CMK (cell line): ENCODE results near the gene ICE1.
"Not testable (repeated sequence)": the region's sequence is repeated elsewhere in the genome, so short reads cannot be mapped to it uniquely, and the experiment has no call there.

Source experiments
- DNase-seq: peaks from one replicate; pipeline ENCODE4 v3.0.0-alpha.2; 2010; ENCODE audit warnings: low read depth

The ICE1 gene

DNA sequence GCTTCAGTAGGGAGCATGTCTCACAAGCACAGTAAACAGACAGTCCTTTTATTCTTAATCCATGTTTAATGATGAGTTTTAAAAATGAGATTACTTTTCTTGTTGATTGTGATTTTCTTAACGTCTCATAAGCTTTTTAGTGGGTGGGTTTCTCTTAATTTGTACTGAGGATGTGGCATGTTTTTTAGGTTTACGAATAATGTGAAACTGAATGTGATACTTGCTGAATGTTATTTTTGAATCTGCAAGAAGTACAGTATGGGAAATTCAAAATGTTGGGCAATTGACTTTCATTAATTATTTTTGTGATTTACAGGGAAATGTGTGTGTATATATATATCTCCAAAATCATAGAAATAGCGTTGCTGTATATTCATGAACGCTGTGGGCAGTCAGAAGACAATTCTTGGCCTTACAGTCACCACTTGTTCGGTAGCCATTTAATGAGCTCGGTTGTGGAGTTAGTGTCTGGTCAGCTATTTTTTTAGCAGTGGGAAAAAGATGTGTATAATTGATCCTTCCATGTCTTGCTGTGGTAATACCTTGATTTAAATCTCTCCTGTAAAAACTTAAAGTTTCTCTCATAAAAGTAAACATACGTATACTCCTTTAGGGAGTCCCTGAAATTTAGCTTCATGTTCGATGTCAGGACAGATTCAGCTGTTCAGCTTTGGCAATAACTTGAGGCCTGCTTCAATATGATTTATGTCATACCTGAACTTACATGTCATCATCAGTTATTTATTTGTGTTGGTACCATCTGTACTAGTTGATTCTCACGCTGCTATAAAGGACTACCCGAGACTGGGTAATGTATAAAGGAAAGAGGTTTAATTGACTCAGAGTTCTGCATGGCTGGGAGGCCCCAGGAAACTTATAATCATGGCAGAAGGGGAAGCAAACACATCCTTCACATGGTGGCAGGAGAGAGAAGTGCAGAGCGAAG is 15.0 kb downstream of the ICE1 start:
- no peak for DNase-seq

DNA sequence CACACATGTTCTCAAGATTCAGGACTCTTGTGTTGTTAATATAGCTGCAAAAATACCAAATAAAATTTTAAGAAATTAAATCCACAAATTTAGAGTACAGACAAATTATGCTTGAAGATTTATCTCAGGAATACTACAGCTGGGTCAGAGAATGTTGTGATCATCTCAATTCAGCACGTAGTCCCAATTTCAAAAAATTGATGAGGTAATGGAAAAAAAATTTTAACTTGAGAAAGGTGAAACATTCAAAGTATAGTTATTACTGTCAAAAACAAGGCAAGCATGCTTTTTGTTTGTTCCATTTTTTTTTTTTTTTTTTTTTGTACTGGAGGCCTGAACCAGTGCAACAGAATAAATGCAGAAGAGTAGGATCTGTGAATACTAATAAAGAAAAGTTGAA is 29.4 kb downstream of the ICE1 start:
- no peak for DNase-seq

DNA sequence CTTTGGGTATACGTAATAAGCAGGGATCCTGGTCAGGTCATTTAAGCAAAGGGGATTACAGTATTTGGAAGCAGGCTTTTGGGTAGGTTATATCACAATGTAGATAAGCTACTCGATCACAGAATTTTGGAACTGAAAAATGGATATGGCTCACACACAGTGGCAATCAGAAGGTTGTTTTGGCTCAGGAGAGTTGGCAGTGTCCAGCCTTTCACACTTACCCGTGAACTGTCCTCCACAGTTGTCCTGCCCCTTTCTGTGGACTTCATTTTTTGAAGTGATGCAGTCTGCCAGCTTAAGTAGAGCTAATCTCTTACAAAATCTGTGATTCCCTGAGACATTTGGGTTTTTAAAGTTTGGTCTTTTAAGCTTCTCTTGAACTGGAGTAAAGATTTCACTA is 30.7 kb downstream of the ICE1 start:
- DNase-seq, result no peak

DNA sequence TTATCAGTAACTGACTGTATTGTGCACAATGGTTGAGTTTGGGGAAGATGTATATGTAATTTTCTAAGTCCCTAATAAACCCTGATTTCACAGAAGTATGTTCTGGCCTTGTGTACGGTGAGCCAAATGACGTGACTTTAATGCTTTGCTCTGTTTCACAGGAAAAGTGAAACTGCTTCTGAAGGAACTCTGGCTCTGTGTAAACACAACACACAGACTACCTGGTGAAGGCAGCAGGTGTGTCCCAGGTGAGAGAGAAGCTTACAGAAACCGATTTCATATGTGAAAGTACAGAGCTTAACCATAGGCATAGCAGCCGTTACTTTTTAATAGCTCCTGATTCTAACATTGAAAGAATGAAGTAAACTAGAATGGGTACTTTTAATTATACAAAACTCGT is 31.9 kb downstream of the ICE1 start:
- no peak for DNase-seq

GRCh38 chr5:5456858-5457257 is 34.4 kb downstream of the ICE1 start:
- no peak for DNase-seq

DNA sequence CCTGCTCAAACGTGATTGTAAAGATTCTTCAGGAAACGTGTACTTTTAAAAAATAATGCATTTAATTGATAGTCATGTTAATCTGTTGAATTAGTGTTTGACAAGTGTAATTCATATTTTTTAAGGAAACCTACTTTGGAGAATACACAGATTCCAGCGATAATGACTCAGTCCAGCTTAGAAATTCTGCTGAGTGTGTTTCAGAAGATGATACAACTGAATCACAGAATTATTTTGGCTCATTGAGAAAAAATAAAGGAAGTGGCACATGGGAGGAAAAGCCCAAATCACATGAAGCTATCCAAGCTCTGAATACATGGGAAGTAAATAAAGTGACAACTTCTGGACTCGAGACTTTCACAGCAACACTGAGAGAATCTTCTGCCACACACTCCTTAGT is 37.8 kb downstream of the ICE1 start:
- no peak for DNase-seq

GRCh38 chr5:5461012-5461411 is 38.5 kb downstream of the ICE1 start:
- DNase-seq, result no peak

DNA sequence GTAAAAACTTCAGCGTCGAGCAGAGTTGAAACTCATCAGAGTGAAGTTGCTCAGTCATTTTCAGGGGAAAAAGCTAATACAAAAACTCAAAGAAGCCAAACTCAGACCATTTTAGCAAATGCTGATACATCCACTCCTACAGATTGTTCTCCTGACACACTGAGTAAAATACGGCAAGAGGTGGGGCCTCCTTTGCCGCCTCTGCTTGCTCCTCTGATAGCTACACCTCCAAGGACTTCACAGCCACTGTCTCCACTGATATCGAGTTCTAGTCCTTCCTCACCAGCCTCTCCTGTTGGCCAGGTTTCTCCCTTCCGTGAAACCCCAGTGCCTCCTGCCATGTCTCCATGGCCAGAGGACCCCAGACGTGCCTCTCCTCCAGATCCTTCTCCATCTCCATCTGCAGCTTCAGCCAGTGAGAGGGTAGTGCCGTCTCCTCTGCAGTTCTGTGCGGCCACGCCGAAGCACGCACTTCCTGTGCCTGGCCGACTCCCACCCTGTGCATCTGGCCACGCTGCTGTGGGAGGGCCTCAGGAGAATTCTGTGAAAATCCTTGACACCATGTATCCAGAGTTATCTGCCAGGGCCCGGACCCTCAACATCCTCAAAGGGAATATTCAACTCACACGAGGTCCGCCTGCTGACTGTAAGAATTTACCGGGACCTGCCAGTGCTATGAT is 41.7 kb downstream of the ICE1 start:
- DNase-seq, result no peak

GRCh38 chr5:5466227-5466626 is 43.8 kb downstream of the ICE1 start:
- no peak for DNase-seq

GRCh38 chr5:5467737-5468136 is 45.3 kb downstream of the ICE1 start:
- DNase-seq, result no peak

DNA sequence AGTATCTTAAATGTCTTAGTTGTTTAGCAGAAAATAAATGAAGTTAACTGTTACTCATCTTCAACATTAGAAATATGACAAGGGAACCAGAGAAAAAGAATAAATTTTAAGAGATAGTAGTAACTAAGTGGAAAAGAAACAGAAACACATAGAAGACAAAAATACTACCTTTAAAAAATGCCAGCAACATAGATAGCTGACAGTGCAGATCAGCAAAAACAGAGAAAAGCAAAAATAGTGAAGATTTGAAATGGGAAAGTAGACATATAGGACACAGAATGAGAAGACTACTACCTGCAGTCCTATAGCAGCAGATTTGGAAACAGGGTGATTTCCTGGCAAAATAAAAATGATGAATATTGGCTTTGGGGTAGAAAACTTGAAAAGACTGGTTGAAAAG is 48.5 kb downstream of the ICE1 start:
- DNase-seq, result no peak

DNA sequence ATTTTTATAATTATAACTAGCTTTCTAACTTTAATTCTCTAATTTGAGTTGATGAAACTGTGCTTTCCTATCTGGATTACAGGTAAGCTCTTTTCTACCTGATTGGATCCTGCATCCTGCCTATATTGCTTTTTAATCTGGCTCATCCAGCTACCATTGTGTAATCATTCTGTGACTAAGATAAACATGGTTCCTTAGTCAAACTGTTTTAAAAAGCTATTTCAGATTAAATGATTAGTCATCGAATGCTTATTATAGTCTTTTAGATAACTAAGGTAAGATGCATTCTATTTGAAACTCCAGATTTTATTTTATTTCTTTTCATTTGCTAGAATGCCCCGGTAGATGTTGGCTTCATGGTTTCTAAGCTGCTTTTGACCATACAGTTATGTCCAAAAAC is 50.7 kb downstream of the ICE1 start:
- DNase-seq, result no peak

DNA sequence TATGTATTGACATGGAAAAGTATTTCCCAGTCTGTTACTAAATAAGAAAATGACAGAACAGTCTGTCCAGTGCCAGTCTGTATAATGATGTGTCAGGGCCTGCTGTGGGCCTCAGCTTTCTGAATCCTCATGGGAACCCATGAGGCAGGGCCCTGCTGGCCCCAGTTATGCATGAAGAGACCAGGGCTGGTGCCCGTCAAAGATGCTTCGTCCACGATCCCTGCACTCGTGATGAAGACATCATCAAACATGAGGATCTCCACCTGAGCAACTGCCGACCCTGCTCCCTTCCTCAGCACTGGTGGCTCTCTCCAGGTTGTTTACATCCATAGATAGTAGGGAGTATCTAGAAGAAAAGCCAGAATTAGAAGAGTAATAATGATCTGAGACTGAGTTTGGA is 52.5 kb downstream of the ICE1 start:
- no peak for DNase-seq

- DNase-seq, result no peak
Measured at GRCh38 chr5:5475975-5476374, 53.5 kb downstream of the ICE1 start.

DNA sequence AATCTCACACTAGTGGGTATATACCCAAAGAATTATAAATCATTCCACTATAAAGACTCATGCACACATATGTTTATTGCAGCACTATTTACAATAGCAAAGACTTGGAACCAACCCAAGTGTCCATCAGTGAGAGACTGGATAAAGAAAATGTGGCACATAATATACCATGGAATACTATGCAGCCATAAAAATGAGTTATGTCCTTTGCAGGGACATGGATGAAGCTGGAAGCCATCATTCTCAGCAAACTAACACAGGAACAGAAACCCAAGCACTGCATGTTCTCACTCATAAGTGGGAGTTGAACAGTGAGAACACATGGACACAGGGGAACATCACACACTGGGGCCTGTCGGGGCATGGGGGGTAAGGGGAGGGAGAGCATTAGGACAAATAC is 57.1 kb downstream of the ICE1 start:
- not testable (repeated sequence) for DNase-seq

DNA sequence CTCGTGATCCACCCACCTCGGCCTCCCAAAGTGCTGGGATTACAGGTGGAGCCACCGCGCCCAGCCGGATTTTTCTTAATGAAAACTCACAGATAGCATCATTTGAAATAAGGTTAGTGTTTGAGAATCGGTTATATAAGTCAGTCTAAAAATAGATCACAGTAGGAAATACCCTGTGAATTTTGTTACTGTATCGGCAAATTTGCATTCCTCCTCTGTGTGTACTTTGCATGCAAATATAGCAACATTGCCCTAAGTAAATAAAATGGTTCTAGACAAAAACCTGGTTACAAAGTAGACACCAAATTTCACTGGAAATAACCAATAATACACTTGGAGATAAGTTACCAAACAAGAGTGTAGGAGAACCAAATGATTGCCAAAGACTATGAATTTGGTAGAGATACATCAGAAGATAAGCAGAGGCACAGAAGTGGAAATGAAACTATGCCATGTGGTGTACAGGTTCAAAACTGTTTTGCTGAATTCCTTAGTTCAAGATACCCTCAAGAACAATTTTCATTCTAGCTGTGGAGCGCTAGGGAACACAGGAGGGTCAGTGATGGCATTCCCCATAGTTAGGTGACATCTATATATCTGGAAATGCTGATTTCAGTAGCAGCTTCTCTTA is 58.1 kb downstream of the ICE1 start:
- DNase-seq, result no peak

- no peak for DNase-seq
Measured at GRCh38 chr5:5481206-5481605, 58.7 kb downstream of the ICE1 start.

- DNase-seq, result no peak
Measured at GRCh38 chr5:5481633-5482032, 59.2 kb downstream of the ICE1 start.

DNA sequence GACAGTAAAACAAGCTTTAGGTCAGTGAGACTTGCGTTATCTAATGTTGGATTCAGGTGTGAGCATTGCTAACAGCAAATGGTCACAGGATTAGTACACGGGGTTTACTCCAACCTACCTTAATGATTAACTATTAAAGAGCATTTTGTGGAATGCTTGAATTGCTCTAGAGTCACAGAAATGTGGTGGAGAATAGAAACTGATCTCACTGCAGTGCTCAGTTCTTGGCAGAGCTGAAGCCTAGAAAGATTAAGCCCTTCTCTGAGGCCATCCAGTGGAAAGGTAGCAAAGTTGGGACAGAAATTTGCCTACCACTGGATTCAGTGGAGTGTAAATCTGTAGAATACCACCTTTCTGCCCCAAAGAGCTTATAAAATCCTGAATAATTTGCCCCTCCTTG is 60.9 kb downstream of the ICE1 start:
- DNase-seq, result no peak

DNA sequence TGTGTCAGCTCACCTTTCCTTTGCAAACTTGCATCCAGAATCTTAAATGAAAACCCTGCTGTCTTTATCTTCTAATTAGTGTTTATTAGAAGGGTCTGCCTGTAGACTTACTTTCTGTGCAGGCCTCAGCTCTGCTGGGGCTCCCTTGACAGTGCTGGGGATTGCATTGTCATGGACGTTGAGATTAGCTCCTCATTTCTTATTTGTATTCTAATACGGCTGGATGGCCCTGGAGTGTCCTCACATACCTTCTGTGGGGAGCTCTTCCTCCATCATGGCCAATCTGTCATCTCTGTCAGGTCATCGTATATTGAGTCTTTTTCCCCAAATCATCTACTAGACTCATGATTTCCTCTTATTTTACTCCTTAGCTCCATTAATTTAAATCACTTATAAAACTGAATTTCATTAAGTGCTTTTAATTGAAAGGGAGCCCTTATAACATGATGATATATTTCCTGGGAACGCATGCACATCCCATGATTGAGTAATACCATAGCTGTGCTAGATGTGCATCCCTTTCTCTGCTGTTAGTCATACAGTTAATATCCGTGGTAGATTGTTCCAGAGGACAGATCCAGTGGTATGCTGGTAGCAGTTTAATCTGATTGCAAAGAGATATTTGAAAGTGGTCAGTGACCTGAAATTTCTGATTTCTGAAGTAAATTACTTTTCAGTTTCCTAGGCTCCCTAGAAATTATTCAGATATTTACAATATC is 61.6 kb downstream of the ICE1 start:
- DNase-seq, result no peak

DNA sequence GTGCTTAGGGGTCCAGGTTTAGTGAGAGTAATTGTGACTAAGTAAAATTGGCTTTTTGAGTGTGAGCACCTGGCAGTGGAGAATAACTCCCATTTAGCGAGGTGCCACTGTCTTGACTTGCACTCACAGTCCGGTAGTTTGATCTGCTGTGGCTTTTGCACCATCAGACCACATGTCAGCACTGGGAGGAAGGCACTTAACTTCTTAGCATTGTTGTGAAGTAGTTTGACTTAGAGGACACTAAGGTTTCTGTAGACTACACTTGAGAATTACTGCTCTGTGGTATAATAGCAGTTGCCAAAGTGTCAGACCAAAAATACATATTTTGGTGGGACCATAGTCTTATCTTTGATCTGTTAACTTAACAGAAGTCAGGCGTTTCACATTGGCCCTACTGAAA is 63.6 kb downstream of the ICE1 start:
- no peak for DNase-seq

- no peak for DNase-seq
Measured at GRCh38 chr5:5487585-5488360, 65.3 kb downstream of the ICE1 start.
